ENCODE results near the gene PTPN21. TPM values are rescaled to one million over a fixed set of nuclear protein-coding genes. Genes with fewer than 3 reads are reported as not detected.

The PTPN21 gene
- total RNA-seq, 4 donors from 2014 or later, result 25.6 to 35.5 (median 32.2) TPM

DNA sequence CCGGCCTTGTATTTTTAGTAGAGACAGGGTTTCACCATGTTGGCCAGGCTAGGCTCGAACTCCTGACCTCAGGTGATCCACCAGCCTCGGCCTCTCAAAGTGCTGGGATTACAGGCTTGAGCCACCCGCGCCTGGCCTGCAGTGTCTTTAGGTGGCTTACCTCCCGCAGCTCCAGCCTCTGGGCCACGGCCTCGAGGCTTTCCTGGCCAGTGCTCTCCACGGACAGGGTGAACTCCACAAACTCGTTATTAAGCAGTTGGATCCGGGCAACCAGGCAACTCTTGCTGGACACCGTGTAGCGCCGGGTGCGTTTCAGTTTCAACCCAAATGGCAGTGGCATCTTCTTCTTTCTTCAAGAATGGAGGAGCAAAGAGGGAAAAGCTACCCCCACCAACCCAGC is 4.7 kb downstream of the PTPN21 start:
- TF ChIP-seq POLR2A (IDR thresholded peaks at IDR 0.05), result no peak
- TF ChIP-seq, protein P1, sequence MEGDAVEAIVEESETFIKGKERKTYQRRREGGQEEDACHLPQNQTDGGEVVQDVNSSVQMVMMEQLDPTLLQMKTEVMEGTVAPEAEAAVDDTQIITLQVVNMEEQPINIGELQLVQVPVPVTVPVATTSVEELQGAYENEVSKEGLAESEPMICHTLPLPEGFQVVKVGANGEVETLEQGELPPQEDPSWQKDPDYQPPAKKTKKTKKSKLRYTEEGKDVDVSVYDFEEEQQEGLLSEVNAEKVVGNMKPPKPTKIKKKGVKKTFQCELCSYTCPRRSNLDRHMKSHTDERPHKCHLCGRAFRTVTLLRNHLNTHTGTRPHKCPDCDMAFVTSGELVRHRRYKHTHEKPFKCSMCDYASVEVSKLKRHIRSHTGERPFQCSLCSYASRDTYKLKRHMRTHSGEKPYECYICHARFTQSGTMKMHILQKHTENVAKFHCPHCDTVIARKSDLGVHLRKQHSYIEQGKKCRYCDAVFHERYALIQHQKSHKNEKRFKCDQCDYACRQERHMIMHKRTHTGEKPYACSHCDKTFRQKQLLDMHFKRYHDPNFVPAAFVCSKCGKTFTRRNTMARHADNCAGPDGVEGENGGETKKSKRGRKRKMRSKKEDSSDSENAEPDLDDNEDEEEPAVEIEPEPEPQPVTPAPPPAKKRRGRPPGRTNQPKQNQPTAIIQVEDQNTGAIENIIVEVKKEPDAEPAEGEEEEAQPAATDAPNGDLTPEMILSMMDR (IDR thresholded peaks at IDR 0.05), result no peak
- no peak for TF ChIP-seq EP300 (IDR thresholded peaks at IDR 0.05)
- 90 to 99% methylated on average over 10 to 15 of the region's 15 CpGs for WGBS, 2 donors

DNA sequence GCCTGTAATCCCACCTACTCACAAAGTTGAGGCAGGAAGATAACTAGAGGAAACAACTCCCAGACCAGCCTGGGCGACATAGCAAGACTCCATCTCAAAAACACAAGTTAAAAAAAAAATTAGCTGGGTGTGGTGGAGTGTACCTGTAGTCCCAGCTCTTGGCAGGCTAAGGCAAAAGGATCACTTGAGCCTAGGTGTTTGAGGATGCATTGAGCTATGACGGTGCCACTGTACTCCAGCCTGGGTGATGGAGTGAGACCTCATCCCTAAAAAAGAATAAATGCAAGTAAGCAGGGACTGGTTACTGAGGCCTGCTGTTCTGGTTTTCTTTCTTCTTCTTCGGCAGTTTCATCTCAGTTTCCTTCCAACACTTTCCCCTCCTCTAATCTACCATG is 7.4 kb downstream of the PTPN21 start:
- peaks cover 0 to 76% (median 13%) of the 10 kb centered on the region in 4 donors for H3K4me1 ChIP-seq
- no peak overlapping the region for H3K27ac ChIP-seq
- H3K36me3 ChIP-seq, result peaks cover 0 to 64% (median 5%) of the 10 kb centered on the region in 3 donors
- no peaks in the 10 kb centered on the region for H3K9me3 ChIP-seq
- WGBS, 2 donors, result 75 to 81% methylated on average over 3 of the region's 3 CpGs
- no peak for DNase-seq (ENCODE audit: low spot score in 2 of 2)
- no peaks in the 10 kb centered on the region for H3K27me3 ChIP-seq
- H3K4me3 ChIP-seq, result no peak overlapping the region
- TF ChIP-seq POLR2A (IDR thresholded peaks at IDR 0.05), result no peak
- no peak for TF ChIP-seq EP300 (IDR thresholded peaks at IDR 0.05)
- TF ChIP-seq, protein P1 (IDR thresholded peaks at IDR 0.05), result no peak

More for the DNA sequence above, 4.7 kb downstream of the PTPN21 start:
- H3K4me3 ChIP-seq, result no peak overlapping the region
- H3K9me3 ChIP-seq, result no peaks in the 10 kb centered on the region
- no peak overlapping the region for H3K27ac ChIP-seq
- peaks cover 0 to 50% (median 5%) of the 10 kb centered on the region in 3 donors for H3K36me3 ChIP-seq
- peaks cover 0 to 69% (median 23%) of the 10 kb centered on the region in 4 donors for H3K4me1 ChIP-seq
- H3K27me3 ChIP-seq, result no peaks in the 10 kb centered on the region
- no peak for DNase-seq (ENCODE audit: low spot score in 2 of 2)

- Histone ChIP-seq H3K27ac (no peak overlapping the region), H3K36me3 (peaks cover 0 to 64% (median 5%) of the 10 kb centered on the region in 3 donors), H3K4me1 (peaks cover 0 to 73% (median 10%) of the 10 kb centered on the region in 4 donors), H3K27me3 (no peaks in the 10 kb centered on the region), H3K9me3 (no peaks in the 10 kb centered on the region), H3K4me3 (no peak overlapping the region)
- 80 to 81% methylated on average over 4 of the region's 4 CpGs for WGBS, 2 donors
- DNase-seq (ENCODE audit: low spot score in 2 of 2), result no peak
- TF ChIP-seq POLR2A (IDR thresholded peaks at IDR 0.05), result no peak
- no peak for TF ChIP-seq EP300 (IDR thresholded peaks at IDR 0.05)
- TF ChIP-seq, protein P1 (IDR thresholded peaks at IDR 0.05), result no peak
Observed at GRCh38 chr14:88546621-88547385, 8.0 kb downstream of the PTPN21 start.

DNA sequence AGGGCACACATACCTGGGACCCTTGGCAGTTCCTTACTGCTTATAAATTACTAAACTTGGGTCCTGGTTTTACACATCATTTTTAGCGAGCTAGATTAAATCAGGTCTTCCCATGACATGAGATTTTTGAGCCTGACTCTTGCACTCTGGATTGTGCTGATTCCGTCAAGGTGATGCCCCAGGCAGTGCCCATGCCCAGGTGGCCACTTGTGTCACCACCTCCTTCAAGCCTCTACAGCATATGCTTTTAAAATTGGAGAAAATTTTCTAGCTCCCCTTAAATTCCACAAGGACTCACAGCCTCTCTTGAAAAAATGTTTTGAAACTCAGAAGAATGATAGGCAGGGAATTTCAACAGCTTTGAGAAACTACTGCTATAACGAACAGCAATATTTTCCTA is 9.6 kb downstream of the PTPN21 start:
- no peak overlapping the region for H3K27ac ChIP-seq
- TF ChIP-seq, protein P1 (IDR thresholded peaks at IDR 0.05), result no peak
- no peak for TF ChIP-seq EP300 (IDR thresholded peaks at IDR 0.05)
- TF ChIP-seq POLR2A (IDR thresholded peaks at IDR 0.05), result no peak
- no peak overlapping the region for H3K4me3 ChIP-seq
- no peak for DNase-seq (ENCODE audit: low spot score in 2 of 2)
- WGBS, 2 donors, result 83% methylated on average over 3 of the region's 3 CpGs
- peaks cover 0 to 63% (median 5%) of the 10 kb centered on the region in 3 donors for H3K36me3 ChIP-seq
- peaks cover 0 to 78% (median under 1%) of the 10 kb centered on the region in 4 donors for H3K4me1 ChIP-seq
- no peaks in the 10 kb centered on the region for H3K9me3 ChIP-seq
- H3K27me3 ChIP-seq, result no peaks in the 10 kb centered on the region

Measured in tibial nerve (tissue), 4 donors.